GM12878 (cell line): ENCODE data around the gene CTDP1. TPM values are rescaled to one million over a fixed set of nuclear protein-coding genes. Genes with fewer than 3 reads are reported as not detected.
A peak's percentile ranks its signal among the peaks of the same experiment; 100 is the strongest.

Source experiments
- ATF3 ChIP-seq: IDR thresholded peaks from 2 replicates; pipeline ENCODE4 v1.6.1; 2011; ENCODE audit warnings: low read depth, mild to moderate bottlenecking, low read length, moderate library complexity, borderline replicate concordance; ENCODE audit errors: extremely low read depth
- CBFB ChIP-seq: IDR thresholded peaks from 2 replicates; pipeline ENCODE4 v1.6.1; 2016; ENCODE audit warnings: antibody characterized with exemption, low read depth
- EGR1 ChIP-seq, 2 experiments: IDR thresholded peaks; 1 replicate in 1 of 2; 2 replicates in 1 of 2; pipeline ENCODE4 v1.6.1; 2011 to 2012; ENCODE audit warnings: low read depth in 2 of 2, low read length in 2 of 2, borderline replicate concordance in 1 of 2, mild to moderate bottlenecking in 1 of 2, moderate library complexity in 1 of 2
- HCFC1 ChIP-seq: fragments of 150-350 bp; IDR thresholded peaks from 2 replicates; pipeline ENCODE4 v1.6.1; 2014; ENCODE audit warnings: low read length
- HDGF ChIP-seq: fragments of 450-650 bp; IDR thresholded peaks from 2 replicates; pipeline ENCODE4 v1.6.1; 2016; ENCODE audit warnings: antibody characterized with exemption
- HSF1 ChIP-seq: fragments of 150-350 bp; IDR thresholded peaks from 2 replicates; pipeline ENCODE4 v1.6.1; 2014; ENCODE audit warnings: mild to moderate bottlenecking, low read depth, low read length
- IKZF1 ChIP-seq: fragments of 450-650 bp; conservative IDR thresholded peaks from 2 replicates; pipeline ENCODE4 v1.6.1; 2017; ENCODE audit warnings: antibody characterized with exemption, mild to moderate bottlenecking
- MTA2 ChIP-seq: fragments of 450-650 bp; IDR thresholded peaks from 2 replicates; pipeline ENCODE4 v1.6.1; 2016; ENCODE audit warnings: low read depth, mild to moderate bottlenecking, moderate library complexity
- NBN ChIP-seq: fragments of 450-650 bp; IDR thresholded peaks from 2 replicates; pipeline ENCODE4 v1.6.1; 2016
- RAD21 ChIP-seq: IDR thresholded peaks from 2 replicates; pipeline ENCODE4 v1.6.1; 2011; ENCODE audit warnings: mild to moderate bottlenecking, low read depth, low read length, moderate library complexity; ENCODE audit not compliant: insufficient read depth
- SP1 ChIP-seq: IDR thresholded peaks from one replicate; pipeline ENCODE4 v1.6.1; 2011; ENCODE audit warnings: low read depth, low read length
- TBL1XR1 ChIP-seq: IDR thresholded peaks from 2 replicates; pipeline ENCODE4 v1.6.1; 2012; ENCODE audit warnings: low read depth, low read length, improper control_type of control experiment
- ZNF24 ChIP-seq: fragments of 450-650 bp; IDR thresholded peaks from 2 replicates; pipeline ENCODE4 v1.6.1; 2017; ENCODE audit warnings: antibody characterized with exemption, mild to moderate bottlenecking
- polyA plus RNA-seq, 11 experiments: library from polyadenylated mRNA; depleted of rRNA in 4 of 11; unstranded in 6 of 11; stranded (reverse) in 5 of 11; fragments of >200 nt; fragmentation: Nextera tagmentation in 4 of 11; fragmentation: Illumina TruSeq in 1 of 11; extraction: Ambion mirVana in 4 of 11; extraction: Trizol in 1 of 11; gene quantifications; 1 replicate in 1 of 11; 2 replicates in 10 of 11; pipeline versions ENCODE4 v1.2.1 to v1.2.3, GENCODE V29; 2011 to 2016; ENCODE audit warnings: inconsistent platforms in 2 of 11, missing spikeins in 2 of 11, low read depth in 1 of 11
- total RNA-seq, 4 experiments: library from RNA; depleted of rRNA in 3 of 4; stranded (reverse); fragments of >200 nt in 3 of 4; fragmentation: Illumina TruSeq in 1 of 4; extraction: Trizol in 1 of 4; gene quantifications; 2 replicates each; pipeline versions ENCODE4 v1.2.1 to v1.2.3, GENCODE V29; 2013 to 2021
- TF ChIP-seq, protein P1 (sequence below): fragments of 450-650 bp; IDR thresholded peaks from 2 replicates; pipeline ENCODE4 v1.6.1; 2016; ENCODE audit warnings: mild to moderate bottlenecking
- TF ChIP-seq, protein P2 (sequence below): IDR thresholded peaks from 2 replicates; pipeline ENCODE4 v1.6.1; 2011; ENCODE audit warnings: mild to moderate bottlenecking, low read depth, low read length, moderate library complexity; ENCODE audit not compliant: insufficient replicate concordance
- TF ChIP-seq, protein P3 (sequence below): fragments of 450-650 bp; IDR thresholded peaks from 2 replicates; pipeline ENCODE4 v1.6.1; 2018; ENCODE audit warnings: borderline replicate concordance, mild to moderate bottlenecking; ENCODE audit not compliant: partially characterized antibody
- TF ChIP-seq, protein P4 (sequence below): fragments of 450-650 bp; IDR thresholded peaks from 2 replicates; pipeline ENCODE4 v1.6.1; 2016; ENCODE audit warnings: mild to moderate bottlenecking, moderate library complexity, borderline replicate concordance

Gene CTDP1
- total and polyA plus RNA-seq, 10 of the 15 experiments (the other 5 are each of a cell fraction or from before 2014, with no cell fraction given): 0.32 to 31.3 (median 8.8) TPM

DNA sequence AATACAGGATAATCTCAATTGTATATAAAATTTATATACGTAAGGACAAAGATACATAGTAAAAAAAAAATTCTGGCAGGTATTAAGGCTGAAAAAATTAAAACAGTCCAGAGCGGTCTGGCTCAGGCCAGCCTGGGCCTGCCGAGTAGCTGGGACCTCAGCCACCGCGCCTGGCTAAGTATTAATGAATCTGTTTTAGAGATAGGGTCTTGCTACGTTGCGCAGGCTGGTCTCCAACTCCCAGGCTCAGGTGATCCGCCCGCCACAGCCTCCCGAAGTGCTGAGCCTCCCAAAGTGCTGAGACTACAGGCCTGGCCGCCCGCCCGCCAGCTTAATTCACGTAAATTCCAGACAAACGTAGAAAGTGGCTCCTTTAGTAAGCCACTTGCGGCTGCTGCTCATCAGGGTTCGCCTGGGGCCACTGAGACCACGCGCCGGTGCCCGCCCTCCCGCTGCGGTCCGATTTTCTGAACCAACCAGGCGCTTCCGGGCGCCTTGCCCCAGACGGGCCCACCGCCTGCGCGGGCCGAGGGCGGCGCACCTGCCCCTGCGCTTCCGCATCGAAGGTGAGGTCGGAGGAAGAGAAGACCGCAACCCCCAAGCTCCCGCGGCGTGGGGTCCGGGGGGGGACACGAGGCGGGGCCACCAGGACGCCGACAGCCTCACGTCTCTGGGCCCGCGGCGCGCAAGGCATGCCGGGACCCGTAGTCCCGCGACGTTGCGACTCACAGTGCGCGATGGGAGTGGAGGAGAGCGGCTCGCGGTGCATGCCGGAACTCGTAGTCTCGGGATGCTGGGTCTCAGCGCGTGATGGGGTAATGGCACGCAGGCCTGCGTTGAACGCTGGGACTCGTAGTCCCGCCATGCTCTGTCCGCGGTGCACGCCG is 695 bp upstream of the CTDP1 start (continued):
- TF ChIP-seq, protein P1, sequence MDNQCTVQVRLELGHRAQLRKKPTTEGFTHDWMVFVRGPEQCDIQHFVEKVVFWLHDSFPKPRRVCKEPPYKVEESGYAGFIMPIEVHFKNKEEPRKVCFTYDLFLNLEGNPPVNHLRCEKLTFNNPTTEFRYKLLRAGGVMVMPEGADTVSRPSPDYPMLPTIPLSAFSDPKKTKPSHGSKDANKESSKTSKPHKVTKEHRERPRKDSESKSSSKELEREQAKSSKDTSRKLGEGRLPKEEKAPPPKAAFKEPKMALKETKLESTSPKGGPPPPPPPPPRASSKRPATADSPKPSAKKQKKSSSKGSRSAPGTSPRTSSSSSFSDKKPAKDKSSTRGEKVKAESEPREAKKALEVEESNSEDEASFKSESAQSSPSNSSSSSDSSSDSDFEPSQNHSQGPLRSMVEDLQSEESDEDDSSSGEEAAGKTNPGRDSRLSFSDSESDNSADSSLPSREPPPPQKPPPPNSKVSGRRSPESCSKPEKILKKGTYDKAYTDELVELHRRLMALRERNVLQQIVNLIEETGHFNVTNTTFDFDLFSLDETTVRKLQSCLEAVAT: peak; percentile 5; the same call in 1 of the 2 replicates
- peak; percentile 63 for TF ChIP-seq ATF3
- peak; percentile 20 for TF ChIP-seq CBFB
- TF ChIP-seq, protein P2, sequence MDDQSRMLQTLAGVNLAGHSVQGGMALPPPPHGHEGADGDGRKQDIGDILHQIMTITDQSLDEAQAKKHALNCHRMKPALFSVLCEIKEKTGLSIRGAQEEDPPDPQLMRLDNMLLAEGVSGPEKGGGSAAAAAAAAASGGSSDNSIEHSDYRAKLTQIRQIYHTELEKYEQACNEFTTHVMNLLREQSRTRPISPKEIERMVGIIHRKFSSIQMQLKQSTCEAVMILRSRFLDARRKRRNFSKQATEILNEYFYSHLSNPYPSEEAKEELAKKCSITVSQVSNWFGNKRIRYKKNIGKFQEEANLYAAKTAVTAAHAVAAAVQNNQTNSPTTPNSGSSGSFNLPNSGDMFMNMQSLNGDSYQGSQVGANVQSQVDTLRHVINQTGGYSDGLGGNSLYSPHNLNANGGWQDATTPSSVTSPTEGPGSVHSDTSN: no peak
- TF ChIP-seq HCFC1: peak; percentile 95
- TF ChIP-seq ZNF24: no peak
- TF ChIP-seq NBN: no peak; the same call in 1 of the 2 replicates
- TF ChIP-seq, protein P3, sequence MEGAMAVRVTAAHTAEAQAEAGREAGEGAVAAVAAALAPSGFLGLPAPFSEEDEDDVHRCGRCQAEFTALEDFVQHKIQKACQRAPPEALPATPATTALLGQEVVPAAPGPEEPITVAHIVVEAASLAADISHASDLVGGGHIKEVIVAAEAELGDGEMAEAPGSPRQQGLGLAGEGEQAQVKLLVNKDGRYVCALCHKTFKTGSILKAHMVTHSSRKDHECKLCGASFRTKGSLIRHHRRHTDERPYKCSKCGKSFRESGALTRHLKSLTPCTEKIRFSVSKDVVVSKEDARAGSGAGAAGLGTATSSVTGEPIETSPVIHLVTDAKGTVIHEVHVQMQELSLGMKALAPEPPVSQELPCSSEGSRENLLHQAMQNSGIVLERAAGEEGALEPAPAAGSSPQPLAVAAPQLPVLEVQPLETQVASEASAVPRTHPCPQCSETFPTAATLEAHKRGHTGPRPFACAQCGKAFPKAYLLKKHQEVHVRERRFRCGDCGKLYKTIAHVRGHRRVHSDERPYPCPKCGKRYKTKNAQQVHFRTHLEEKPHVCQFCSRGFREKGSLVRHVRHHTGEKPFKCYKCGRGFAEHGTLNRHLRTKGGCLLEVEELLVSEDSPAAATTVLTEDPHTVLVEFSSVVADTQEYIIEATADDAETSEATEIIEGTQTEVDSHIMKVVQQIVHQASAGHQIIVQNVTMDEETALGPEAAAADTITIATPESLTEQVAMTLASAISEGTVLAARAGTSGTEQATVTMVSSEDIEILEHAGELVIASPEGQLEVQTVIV: peak; percentile 20
- TF ChIP-seq RAD21: no peak
- TF ChIP-seq HDGF: peak; percentile 96
- TF ChIP-seq MTA2: peak; percentile 15; the same call in 1 of the 2 replicates
- peak; percentile 46 for TF ChIP-seq TBL1XR1
- TF ChIP-seq EGR1 (IDR thresholded peaks at IDR 0.05; ENCODE audit: borderline replicate concordance in 1 of 2, low read depth in 2 of 2, low read length in 2 of 2): peak in 1 of 2 experiments; percentile 48; a peak in 2 of 3 replicates
- peak; percentile 65 for TF ChIP-seq SP1
- TF ChIP-seq IKZF1: no peak
- TF ChIP-seq HSF1: no peak
- TF ChIP-seq, protein P4, sequence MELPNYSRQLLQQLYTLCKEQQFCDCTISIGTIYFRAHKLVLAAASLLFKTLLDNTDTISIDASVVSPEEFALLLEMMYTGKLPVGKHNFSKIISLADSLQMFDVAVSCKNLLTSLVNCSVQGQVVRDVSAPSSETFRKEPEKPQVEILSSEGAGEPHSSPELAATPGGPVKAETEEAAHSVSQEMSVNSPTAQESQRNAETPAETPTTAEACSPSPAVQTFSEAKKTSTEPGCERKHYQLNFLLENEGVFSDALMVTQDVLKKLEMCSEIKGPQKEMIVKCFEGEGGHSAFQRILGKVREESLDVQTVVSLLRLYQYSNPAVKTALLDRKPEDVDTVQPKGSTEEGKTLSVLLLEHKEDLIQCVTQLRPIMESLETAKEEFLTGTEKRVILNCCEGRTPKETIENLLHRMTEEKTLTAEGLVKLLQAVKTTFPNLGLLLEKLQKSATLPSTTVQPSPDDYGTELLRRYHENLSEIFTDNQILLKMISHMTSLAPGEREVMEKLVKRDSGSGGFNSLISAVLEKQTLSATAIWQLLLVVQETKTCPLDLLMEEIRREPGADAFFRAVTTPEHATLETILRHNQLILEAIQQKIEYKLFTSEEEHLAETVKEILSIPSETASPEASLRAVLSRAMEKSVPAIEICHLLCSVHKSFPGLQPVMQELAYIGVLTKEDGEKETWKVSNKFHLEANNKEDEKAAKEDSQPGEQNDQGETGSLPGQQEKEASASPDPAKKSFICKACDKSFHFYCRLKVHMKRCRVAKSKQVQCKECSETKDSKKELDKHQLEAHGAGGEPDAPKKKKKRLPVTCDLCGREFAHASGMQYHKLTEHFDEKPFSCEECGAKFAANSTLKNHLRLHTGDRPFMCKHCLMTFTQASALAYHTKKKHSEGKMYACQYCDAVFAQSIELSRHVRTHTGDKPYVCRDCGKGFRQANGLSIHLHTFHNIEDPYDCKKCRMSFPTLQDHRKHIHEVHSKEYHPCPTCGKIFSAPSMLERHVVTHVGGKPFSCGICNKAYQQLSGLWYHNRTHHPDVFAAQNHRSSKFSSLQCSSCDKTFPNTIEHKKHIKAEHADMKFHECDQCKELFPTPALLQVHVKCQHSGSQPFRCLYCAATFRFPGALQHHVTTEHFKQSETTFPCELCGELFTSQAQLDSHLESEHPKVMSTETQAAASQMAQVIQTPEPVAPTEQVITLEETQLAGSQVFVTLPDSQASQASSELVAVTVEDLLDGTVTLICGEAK: no peak
